Measurements from ENCODE around the gene MBNL2.

MBNL2 gene

GRCh38 chr13:97364031-97364430 lies 141.9 kb downstream of the MBNL2 start:
- DNase-seq (ENCODE audit: low read depth), result peak; percentile 14
- no peak overlapping the region for H3K4me3 ChIP-seq (ENCODE audit: control insufficient read depth, low read depth, low read length)
- TF ChIP-seq CTCF (conservative IDR thresholded peaks at IDR 0.05; ENCODE audit: control insufficient read depth, insufficient read depth, low read depth, low read length), result no peak

- no peak overlapping the region for H3K4me3 ChIP-seq (ENCODE audit: control insufficient read depth, low read depth, low read length)
- TF ChIP-seq CTCF (conservative IDR thresholded peaks at IDR 0.05; ENCODE audit: control insufficient read depth, insufficient read depth, low read depth, low read length), result no peak
- no peak for DNase-seq (ENCODE audit: low read depth)
Observed at GRCh38 chr13:97364827-97365226, 142.7 kb downstream of the MBNL2 start.

- H3K4me3 ChIP-seq (ENCODE audit: control insufficient read depth, low read depth, low read length), result no peak overlapping the region
- peak; percentile 19 for TF ChIP-seq CTCF (conservative IDR thresholded peaks at IDR 0.05; ENCODE audit: control insufficient read depth, insufficient read depth, low read depth, low read length)
- DNase-seq (ENCODE audit: low read depth), result peak; percentile 22
Observed at GRCh38 chr13:97366172-97366688, 144.1 kb downstream of the MBNL2 start.

GRCh38 chr13:97367016-97367822 lies 145.1 kb downstream of the MBNL2 start:
- H3K4me3 ChIP-seq (ENCODE audit: control insufficient read depth, low read depth, low read length), result no peak overlapping the region
- no peak for TF ChIP-seq CTCF (conservative IDR thresholded peaks at IDR 0.05; ENCODE audit: control insufficient read depth, insufficient read depth, low read depth, low read length)
- DNase-seq (ENCODE audit: low read depth), result peak; percentile 84

- peak overlapping the region; percentile 46 for H3K4me3 ChIP-seq (ENCODE audit: control insufficient read depth, low read depth, low read length)
- no peak for TF ChIP-seq CTCF (conservative IDR thresholded peaks at IDR 0.05; ENCODE audit: control insufficient read depth, insufficient read depth, low read depth, low read length)
- peak; percentile 45 for DNase-seq (ENCODE audit: low read depth)
Observed at GRCh38 chr13:97369261-97369893, 147.2 kb downstream of the MBNL2 start.

GRCh38 chr13:97371486-97372109 lies 149.5 kb downstream of the MBNL2 start:
- no peak for TF ChIP-seq CTCF (conservative IDR thresholded peaks at IDR 0.05; ENCODE audit: control insufficient read depth, insufficient read depth, low read depth, low read length)
- H3K4me3 ChIP-seq (ENCODE audit: control insufficient read depth, low read depth, low read length), result no peak overlapping the region
- DNase-seq (ENCODE audit: low read depth), result no peak
